HTERT RPE-1 (cell line): ENCODE data around the gene XRN2.

Source experiments
- in situ Hi-C: fragments of 300-500 bp; cut with MboI; formaldehyde crosslinking; loops from 4 replicates; pipeline ENCODE4 v1.14.3; 2020; ENCODE audit warnings: low sequenced_read_pairs

The XRN2 gene

DNA sequence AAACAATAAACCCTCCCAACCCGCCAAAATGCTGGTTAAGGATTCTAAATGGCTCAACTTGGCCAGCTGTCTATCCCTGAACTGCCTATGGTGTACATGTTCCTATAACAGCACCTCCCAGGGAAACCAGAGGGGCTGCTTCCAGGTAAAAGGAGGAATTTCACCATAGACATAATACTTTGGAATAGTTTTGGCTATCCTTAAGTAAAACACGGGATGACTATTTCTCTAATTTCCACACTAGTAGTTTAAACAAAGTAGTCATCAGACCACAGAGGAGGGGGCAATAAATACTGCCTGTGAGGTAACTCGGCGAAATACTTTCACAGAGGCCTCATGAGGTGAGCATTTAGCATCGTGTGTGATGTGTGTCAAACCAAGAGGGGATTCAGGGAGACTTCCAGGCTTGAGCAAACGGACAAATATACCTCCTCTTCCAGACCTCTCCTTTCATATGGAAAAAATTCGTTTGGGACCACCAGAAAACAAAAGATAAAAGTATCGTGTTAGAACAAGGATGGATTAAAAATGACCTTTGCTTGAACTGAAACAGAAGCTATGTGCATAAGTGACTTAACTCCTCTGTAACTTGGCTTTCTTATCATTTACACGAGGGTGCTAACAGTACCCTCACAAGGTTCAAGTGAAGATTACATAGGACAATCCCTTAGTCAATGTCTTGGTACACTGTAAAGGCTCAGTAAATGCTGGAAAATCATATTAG, 1.0 kb upstream of the XRN2 start:
- in situ Hi-C loops: no loop called here

DNA sequence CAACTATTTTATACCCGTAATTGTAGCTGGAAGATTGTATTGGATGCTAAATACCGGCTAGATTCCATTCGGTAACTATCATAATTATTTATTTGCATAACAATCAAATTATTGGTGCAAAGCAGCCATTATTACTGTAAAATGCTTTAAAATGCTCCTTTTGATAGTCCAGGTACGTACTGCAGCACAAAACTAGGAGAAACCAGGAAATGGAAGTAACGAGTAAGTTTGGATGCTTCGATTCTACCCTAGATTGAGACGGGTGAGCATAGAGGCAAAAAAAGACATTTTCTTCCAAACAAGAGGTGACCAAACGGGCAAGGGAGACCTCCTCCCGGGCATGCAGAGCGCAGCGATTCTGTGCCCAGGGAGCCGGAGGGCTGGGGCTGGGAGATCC, 469 bp upstream of the XRN2 start:
- in situ Hi-C loops: no loop called here

DNA sequence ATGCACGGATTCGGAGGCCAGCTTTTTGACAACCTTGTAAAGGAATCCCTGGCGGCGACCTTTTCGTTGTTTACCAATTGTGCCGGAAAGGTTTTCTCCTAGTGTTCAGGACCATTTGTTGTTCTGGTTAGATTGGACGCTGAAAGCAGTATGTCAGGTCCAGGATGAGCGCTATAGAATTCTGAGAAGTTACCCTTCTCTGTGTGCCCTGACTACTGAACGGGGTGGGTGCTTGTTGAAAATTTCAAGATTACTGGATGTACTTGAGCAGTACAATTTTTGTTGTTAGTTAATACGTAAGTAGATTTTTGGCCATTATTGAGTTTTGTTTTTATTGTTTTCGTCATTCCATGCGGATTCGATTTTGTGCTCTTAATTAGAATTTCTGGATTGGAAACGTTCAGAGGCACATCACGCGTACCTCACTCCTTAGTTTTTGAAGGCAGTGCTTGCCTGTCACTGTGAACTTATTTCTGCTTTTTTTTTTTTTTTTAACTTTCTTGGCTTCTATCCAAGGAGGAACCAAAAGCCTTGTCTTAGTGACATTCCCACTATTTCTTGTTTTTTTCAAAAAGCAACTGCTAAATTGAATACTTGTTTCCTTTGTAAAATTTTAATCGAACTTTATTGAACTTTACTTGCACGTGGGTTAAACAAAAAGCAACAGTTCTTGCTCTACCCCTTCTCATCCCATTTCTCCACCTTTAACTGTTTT, 898 bp downstream of the XRN2 start:
- in situ Hi-C loops: no loop called here

DNA sequence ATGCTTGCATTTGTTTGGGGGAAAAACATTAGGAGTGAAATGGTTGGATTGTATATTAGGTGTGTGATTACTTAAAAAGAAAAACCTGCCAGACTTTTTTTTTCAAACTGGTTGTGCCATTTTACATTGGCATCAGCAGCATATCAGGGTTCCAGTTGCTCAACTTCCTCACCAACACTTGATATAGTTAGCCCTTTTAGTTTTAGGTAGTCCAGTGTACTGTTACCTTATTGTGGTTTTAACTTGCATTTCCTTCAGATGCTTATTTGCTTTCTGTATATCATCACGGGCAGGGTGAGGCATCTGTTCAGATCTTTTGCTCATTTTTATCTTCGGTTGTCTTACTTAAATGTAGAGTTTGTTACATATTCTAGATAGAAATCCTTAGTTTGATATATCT, 5.2 kb downstream of the XRN2 start:
- in situ Hi-C loops: no loop called here

DNA sequence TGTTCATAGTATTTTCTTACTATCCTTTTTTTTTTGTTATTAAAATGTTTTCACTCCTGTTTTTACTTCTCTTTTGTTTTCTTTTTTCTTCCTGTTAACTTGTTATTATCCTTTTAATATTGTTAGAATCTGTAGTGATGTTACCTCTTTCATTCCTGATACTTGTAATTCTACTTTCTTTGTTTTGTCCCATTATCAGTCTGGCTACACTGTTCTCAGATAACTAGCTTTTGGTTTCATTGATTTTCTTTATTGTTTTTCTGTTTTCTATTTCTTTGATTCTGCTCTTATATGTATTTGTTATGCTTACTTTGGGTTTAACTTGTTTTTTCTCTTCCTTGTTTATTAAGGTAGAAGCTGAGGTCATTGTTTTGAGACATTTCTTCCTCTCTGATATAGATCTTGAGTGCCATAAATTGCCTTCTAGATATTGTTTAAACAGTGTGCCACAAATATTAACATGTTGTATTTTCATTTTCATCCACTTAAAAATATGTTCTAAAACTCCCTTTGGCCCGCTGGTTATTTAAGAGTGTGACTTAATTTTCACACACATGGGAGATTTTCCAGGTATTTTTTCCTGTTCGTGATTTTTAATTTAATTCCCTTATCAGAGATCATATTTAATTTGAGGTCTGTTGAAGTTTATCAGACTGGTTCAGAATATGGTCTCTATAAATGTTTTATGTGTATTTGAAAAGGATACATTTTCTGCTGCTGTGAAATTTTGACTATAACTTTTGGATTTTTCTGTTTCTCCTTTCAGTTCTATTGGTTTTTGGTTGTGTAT, 6.7 kb downstream of the XRN2 start:
- in situ Hi-C loops: no loop called here

DNA sequence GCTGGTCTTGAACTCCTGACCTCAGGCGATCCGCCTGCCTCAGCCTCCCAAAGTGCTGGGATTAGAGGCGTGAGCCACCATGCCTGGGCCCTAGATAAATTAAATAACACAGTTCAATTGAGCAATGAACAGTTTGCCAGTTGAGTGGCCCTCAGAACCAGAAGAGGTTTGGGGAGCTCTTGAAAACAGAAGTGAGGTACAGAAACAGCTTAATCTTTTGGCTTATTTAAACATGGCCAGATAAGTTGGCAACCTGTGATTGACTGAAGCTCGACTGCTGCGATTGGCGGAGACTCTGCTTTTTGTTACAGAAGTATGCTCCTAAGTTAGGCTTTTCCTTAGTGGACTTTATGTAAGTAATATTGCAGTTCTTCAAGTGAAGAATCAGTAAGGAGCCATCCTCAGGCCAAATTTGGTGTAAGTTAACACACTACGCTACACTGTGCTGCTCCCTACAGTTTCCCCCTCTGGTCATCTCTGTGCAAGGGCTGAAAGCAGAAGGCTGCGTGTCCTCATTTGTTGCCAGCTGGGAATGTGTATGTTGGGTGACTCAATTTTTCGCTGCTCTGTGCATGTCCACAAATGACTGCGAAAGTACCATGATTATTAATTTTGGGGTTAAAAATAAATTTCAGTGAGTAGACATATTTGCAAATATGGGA, 9.8 kb downstream of the XRN2 start:
- in situ Hi-C loops: no loop called here

DNA sequence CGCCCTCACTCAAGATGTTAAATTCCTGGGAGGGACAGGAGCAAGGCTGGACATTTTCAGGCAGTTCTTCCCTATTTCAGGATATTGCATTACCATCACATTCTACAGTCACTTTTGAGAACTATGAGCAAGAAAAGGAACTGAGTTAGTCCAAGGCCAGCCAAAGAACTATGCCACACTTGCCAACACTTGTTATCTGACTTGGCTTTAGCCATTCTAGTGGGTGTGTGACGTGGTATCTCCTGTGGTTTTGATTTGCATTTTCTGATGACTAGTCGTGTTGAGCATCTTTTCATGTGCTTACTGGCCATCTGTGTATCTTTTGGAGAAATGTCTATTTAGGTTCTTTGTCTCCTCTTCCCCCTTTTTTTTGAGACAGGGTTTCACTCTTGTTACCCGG, 12.0 kb downstream of the XRN2 start:
- in situ Hi-C loops: no loop called here

DNA sequence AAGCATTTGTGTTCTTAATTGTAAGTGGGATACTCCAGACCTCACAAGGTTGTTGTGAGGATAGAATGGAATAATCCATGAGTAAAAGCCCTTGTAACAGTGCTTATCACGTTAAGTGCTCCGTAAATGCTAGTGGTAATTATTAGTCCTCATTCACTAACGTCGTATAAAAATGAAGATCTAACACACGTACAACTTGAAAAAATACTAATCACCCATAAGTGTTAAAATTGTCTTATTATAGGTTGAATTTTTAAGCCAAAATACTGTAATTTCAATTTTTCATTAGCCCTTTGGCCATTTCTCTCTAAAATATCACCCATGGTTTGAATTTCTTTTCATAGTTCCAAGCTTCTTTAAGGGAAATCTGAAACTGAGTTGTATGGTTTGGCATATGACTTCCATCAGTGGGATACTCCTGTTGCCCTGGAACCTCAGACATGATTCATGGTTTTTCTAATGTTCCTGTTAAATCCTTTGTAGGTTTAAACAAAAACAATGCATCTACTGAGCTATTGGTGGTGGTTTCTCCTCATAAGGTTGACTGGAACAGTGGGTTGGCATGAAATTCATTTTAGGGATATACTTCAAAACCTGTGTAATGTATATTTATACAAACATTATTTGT, 19.1 kb downstream of the XRN2 start:
- in situ Hi-C loops: no loop called here

DNA sequence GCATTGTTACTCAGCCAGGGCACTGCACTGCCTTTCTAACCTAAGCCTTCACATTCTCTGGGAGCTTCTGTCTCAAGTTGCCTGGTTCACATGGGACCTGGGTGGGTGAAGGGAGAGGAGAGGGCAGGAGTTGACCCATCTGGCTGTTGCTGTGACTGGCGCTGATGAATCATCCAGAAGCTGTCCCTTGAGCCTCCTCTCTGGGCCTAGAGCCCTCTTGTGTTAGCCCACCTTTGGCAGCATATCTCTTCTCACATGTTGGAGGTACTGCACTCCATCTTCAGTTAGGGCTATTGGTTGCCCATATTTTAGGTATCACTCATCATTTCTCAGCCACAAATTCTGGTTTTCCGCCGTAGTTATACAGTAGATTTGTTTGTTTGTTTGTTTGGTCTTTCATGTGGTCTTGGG, 19.8 kb downstream of the XRN2 start:
- in situ Hi-C loops: no loop called here

DNA sequence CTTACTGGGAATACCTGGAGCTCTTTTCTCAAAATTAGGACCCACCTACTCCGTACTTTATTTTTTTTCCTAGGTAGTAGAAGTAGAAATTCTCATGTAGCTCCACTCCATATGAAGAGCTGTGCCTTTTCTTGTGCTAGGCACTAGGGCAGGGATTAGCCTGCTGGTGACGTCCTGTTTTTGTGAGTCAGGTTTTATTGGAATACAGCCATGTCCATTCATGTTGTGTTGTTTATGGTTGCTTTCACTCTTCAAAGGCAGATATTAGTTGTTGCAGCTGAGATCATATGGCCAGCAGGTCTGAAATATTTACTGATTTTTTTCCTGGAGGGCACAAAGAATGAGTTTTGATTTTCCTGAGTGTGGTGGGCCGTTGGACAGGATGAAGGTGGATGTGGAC, 20.5 kb downstream of the XRN2 start:
- in situ Hi-C loops: no loop called here

DNA sequence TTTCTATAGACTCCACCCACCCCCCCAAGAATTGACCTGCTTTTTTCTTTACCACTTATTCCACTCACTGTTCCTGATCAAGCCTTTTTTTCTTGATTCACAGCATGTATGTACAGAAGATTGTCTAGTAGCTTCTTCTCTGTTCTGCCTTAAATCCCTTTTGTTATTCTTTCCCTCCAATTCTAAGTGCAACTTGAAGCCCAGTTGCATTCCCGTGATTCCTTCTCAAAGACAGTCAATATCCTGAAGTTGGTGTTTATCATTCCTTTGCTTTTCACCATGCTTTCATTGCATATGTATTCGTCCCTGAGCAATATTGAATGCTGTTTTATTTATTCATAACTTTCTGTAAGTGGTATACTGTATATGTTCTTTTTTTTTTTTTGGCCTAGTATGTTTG, 21.0 kb downstream of the XRN2 start:
- in situ Hi-C loops: no loop called here

DNA sequence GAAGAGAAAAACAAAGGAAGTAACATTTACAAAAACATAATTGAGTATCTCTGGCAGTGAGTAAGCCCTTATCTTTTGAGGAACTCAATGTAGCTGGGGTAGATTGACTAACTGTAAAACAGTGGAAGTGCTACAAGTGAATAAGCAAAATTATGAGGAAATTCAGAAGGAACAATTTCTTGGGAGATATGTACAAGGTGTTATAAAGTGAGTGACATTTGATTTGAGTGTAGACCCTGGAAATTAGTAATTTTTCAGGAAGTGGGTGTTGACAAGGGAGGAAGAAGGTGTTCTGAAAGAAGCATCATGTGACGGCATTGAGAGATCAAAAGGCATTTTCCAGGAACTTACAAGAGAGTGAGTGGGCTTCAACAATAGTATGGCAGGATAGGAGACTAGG, 22.2 kb downstream of the XRN2 start:
- in situ Hi-C loops: no loop called here

DNA sequence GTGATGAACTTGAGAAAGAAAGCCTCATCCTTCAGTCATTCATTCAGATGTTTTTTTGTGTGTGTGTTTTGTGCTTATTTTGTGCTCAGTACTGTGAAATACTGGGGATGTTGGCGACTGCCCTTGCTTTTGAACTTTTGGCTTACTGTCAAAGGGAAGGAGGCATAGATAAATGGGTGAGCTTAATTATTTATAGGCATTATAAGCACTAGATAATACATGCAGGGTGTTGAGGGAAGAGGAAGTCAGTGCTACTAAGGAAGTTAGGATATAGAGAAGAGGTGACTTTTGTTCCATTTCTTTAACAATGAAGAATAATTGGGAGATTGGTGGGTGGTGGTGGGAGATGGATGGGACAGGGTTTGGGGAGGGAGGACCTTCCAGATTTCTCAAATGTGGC, 23.6 kb downstream of the XRN2 start:
- in situ Hi-C loops: no loop called here

DNA sequence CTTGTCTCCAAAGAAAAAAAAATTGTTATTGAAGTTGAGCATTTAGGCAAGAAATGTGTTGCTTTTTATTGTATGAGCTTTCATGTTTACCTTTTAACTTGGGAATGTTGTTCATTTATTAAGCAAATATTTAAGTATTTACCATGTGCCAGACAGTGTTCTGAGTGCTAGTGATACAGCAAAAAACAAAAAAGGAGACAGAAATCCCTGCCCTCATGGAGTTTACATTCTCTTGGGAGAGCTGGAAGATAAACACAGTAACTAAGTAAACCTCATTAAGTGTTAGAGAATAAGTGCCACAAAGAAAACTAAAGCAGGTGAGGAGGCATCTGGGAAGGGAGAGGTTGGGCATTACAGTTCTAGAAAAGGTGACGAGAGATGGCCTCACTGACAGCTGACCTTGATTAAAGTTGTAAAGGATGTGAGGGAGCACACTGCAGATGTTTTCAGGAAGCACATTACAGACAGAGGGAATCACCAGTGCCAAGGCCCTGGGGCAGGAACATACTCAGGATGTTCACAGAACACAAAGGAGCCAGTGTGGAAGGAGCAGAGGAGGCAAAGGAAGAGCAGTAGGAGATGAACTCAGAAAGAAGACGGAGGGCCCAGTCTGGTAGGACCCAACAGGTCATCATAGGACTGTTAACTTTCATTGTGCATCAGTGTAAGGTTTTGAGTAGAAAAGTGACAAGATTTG, 33.5 kb downstream of the XRN2 start:
- in situ Hi-C loops: no loop called here

DNA sequence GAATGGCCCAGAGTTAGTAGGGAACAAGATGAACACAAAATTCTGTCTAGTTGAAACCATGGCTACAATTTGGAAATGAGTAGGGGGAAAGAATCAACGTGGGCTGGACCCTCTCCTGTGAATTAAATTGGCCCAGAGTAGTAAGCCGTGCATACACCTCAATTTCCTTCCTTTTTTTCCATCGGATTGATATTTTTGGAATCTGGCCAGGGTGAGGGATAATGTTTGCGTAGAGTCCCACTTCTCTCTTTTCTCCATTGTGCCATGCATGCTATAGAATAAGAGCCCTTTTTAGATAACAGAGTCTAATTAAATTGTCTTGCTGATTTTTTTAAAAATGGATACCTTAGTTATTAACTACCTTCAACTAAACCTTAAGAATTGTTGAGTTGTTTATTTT, 35.2 kb downstream of the XRN2 start:
- in situ Hi-C loops: no loop called here

DNA sequence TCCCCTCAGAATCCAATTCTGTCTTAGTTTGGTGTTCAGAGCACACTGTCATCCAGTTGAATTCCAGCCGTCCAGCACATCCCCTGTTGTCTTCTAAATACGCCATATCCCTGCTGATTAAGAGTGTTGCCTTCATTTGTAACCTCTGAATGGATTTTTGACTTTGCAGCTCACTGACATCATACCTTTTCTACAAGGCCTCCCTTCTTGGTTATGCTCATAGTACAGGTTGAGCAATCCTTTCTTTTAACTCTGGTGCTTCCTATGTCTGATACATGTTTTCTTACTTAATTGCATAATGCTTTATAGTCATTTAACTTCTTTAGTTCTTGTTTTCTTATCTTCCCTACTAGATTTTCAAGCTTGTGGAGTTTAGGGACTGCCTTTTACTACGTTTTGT, 36.4 kb downstream of the XRN2 start:
- in situ Hi-C loops: no loop called here

DNA sequence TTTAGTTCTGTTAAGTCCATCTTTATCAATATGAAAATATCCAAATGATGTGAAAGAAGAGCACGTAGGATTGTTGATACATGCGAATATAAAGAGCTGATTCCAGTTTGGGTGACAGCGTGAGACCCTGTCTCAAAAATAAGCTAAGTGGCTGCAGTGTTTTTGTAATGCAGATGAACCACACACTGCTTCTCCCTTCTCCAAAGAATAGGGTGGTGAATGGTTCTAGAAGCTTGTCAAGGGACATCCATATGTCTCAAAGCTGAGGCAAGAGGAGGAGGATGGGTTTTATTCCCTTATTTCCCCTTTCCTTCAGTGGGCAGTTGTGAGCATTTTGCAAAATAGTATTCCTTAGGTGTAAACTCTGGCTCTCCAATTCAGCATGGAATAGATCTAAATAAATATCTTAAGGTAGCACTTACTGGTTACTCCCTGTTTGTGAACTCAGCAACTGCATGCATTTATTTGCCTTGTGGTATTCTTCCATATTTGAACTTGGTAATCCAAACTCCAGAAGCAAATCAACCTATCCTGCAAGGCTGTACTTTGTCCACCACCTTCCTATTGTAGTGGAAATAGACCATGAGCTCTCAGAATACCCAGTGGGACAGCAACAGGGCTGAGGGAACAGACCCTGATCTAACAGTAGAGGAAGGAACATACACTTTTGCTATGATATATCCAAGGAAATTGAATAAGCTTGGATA, 38.0 kb downstream of the XRN2 start:
- in situ Hi-C loops: no loop called here

DNA sequence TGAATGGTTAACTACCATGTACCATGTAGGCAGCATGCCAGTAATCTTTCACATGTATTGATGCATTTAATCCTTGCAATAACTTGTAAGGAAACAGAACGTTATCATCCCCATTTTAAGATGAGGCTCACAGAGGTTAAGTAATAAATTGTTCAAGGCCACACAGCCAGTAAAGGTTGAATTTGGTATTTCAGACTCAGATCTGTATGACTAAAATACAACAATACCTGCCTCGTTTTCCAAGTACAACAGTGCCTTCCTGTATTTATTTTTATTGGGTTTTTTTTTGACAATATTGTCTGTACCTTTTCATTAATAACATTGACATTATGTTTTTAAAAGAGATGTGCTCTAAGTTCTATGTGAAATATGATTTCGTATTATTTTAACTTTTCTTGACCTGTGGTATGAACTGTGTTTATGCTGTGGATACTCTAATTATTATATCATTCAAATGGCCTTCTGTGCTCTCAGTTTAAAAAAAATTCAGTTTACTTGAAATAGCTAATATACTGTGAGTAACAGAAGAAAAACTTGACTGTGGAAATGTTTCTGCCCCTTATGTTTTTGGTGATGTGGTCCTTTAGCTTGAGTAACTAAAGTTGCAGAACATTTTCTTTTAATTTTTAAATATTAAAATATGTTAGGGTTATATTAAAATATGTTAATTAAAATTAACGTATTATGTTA, 39.7 kb downstream of the XRN2 start:
- in situ Hi-C loops: no loop called here

DNA sequence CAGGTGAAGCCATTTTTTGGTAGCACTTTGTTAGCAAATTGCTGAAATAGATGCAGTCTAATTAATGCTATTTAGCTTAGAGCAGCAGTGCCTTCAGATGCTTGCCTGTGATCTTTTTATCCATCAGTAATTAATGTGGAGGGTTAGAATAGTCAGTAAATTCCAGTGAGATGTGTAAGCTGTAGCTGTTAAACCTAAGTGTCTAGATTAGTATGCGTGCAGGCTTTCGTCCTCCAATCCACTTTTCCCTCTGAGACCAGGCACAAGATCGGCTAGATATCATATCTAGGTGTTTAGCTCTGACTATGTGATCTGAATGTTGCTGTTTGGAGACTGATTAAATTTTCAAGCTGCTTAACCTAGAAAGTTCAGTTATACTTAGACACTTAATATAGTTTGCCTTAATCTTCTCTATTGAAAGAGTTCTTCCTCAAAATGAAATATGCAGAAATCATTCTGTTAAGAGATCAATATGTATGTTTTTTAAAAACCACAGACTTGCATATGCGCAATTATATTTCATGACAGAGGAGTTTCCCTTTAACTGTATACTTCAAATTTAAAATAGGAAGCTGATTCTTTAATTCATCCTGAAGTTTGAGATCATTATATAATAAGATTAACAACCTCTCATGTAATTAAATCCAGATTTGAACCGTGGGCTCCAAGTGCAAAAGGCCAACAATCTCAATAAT, 41.2 kb downstream of the XRN2 start:
- in situ Hi-C loops: no loop called here
